ENCODE data around the gene TTC34. TPM values are rescaled to one million over a fixed set of nuclear protein-coding genes. Genes with fewer than 3 reads are reported as not detected.

TTC34 gene
- total RNA-seq, 1 experiment from 2014 or later = 0.61 TPM

DNA sequence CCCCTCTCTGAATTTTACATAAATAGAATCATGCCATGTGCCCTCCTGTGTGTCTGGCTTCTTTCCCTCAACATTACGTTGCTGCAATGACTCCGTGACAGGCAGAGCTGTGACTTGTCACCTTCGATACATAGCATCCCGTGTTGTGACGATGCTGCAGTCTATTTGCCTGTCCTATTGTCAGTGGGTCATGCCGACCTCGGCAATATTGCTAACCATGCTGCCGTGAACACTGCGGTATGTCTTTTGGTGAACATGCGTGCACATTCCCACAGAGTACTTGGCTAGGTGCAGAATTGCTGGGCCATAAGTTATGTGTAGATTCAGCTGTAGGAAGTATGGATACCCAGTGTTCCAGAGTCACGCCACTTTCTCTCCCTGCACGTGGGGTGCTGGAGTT lies 36.3 kb upstream of the TTC34 start:
- ATAC-seq = no peak

GRCh38 chr1:2837316-2837715 lies 35.8 kb upstream of the TTC34 start:
- Mint-ChIP-seq H3K36me3 (peaks cover 47% of the 10 kb centered on the region), H3K27me3 (ENCODE audit: low read depth) (peaks cover 6% of the 10 kb centered on the region), H3K4me1 (no peaks in the 10 kb centered on the region), H3K9me3 (peaks cover 48% of the 10 kb centered on the region), H3K27ac (no peak overlapping the region), H3K4me3 (no peak overlapping the region)
- no peak for ATAC-seq
- CTCF ChIA-PET = no interaction called here
- DNase-seq (ENCODE audit: low spot score) = no peak
- POLR2A ChIA-PET = no interaction called here
- TF ChIP-seq OVOL2 (CRISPR knock-in tag; IDR thresholded peaks at IDR 0.05; ENCODE audit: borderline replicate concordance) = no peak
- TF ChIP-seq ZNF138 (CRISPR knock-in tag; conservative IDR thresholded peaks at IDR 0.05) = no peak
- TF ChIP-seq TEAD4 (CRISPR knock-in tag; IDR thresholded peaks at IDR 0.05) = no peak
- no peak for TF ChIP-seq SOX15 (CRISPR knock-in tag; IDR thresholded peaks at IDR 0.05)
- TF ChIP-seq, protein P1, sequence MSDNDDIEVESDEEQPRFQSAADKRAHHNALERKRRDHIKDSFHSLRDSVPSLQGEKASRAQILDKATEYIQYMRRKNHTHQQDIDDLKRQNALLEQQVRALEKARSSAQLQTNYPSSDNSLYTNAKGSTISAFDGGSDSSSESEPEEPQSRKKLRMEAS (CRISPR knock-in tag; IDR thresholded peaks at IDR 0.05) = no peak
- no peak for TF ChIP-seq ZNF219 (CRISPR knock-in tag; IDR thresholded peaks at IDR 0.05; ENCODE audit: borderline replicate concordance)
- no peak for TF ChIP-seq JUN (CRISPR knock-in tag; IDR thresholded peaks at IDR 0.05)
- no peak for TF ChIP-seq NR1H2 (CRISPR knock-in tag; IDR thresholded peaks at IDR 0.05)
- no peak for TF ChIP-seq EMX1 (CRISPR knock-in tag; IDR thresholded peaks at IDR 0.05)
- no peak for TF ChIP-seq SMAD3 (CRISPR knock-in tag; IDR thresholded peaks at IDR 0.05; ENCODE audit: borderline replicate concordance)
- no peak for TF ChIP-seq CREB1 (CRISPR knock-in tag; IDR thresholded peaks at IDR 0.05)
- no peak for TF ChIP-seq JAZF1 (CRISPR knock-in tag; IDR thresholded peaks at IDR 0.05)

More for the DNA sequence above, 36.3 kb upstream of the TTC34 start:
- POLR2A ChIA-PET = no interaction called here
- H3K9me3 Mint-ChIP-seq = peaks cover 51% of the 10 kb centered on the region
- no peak overlapping the region for H3K27ac Mint-ChIP-seq
- H3K36me3 Mint-ChIP-seq = peaks cover 46% of the 10 kb centered on the region
- no peak overlapping the region for H3K4me3 Mint-ChIP-seq
- TF ChIP-seq CREB1 (CRISPR knock-in tag; IDR thresholded peaks at IDR 0.05) (no peak), GABPB1 (CRISPR knock-in tag; IDR thresholded peaks at IDR 0.05) (no peak), GRHL2 (CRISPR knock-in tag; IDR thresholded peaks at IDR 0.05; ENCODE audit: insufficient replicate concordance, severe bottlenecking) (no peak)
- TF ChIP-seq, protein P2, sequence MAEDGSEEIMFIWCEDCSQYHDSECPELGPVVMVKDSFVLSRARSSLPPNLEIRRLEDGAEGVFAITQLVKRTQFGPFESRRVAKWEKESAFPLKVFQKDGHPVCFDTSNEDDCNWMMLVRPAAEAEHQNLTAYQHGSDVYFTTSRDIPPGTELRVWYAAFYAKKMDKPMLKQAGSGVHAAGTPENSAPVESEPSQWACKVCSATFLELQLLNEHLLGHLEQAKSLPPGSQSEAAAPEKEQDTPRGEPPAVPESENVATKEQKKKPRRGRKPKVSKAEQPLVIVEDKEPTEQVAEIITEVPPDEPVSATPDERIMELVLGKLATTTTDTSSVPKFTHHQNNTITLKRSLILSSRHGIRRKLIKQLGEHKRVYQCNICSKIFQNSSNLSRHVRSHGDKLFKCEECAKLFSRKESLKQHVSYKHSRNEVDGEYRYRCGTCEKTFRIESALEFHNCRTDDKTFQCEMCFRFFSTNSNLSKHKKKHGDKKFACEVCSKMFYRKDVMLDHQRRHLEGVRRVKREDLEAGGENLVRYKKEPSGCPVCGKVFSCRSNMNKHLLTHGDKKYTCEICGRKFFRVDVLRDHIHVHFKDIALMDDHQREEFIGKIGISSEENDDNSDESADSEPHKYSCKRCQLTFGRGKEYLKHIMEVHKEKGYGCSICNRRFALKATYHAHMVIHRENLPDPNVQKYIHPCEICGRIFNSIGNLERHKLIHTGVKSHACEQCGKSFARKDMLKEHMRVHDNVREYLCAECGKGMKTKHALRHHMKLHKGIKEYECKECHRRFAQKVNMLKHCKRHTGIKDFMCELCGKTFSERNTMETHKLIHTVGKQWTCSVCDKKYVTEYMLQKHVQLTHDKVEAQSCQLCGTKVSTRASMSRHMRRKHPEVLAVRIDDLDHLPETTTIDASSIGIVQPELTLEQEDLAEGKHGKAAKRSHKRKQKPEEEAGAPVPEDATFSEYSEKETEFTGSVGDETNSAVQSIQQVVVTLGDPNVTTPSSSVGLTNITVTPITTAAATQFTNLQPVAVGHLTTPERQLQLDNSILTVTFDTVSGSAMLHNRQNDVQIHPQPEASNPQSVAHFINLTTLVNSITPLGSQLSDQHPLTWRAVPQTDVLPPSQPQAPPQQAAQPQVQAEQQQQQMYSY (CRISPR knock-in tag; IDR thresholded peaks at IDR 0.05) = no peak
- TF ChIP-seq, protein P3, sequence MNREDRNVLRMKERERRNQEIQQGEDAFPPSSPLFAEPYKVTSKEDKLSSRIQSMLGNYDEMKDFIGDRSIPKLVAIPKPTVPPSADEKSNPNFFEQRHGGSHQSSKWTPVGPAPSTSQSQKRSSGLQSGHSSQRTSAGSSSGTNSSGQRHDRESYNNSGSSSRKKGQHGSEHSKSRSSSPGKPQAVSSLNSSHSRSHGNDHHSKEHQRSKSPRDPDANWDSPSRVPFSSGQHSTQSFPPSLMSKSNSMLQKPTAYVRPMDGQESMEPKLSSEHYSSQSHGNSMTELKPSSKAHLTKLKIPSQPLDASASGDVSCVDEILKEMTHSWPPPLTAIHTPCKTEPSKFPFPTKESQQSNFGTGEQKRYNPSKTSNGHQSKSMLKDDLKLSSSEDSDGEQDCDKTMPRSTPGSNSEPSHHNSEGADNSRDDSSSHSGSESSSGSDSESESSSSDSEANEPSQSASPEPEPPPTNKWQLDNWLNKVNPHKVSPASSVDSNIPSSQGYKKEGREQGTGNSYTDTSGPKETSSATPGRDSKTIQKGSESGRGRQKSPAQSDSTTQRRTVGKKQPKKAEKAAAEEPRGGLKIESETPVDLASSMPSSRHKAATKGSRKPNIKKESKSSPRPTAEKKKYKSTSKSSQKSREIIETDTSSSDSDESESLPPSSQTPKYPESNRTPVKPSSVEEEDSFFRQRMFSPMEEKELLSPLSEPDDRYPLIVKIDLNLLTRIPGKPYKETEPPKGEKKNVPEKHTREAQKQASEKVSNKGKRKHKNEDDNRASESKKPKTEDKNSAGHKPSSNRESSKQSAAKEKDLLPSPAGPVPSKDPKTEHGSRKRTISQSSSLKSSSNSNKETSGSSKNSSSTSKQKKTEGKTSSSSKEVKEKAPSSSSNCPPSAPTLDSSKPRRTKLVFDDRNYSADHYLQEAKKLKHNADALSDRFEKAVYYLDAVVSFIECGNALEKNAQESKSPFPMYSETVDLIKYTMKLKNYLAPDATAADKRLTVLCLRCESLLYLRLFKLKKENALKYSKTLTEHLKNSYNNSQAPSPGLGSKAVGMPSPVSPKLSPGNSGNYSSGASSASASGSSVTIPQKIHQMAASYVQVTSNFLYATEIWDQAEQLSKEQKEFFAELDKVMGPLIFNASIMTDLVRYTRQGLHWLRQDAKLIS (CRISPR knock-in tag; IDR thresholded peaks at IDR 0.05; ENCODE audit: borderline replicate concordance) = no peak
- TF ChIP-seq, protein P4, sequence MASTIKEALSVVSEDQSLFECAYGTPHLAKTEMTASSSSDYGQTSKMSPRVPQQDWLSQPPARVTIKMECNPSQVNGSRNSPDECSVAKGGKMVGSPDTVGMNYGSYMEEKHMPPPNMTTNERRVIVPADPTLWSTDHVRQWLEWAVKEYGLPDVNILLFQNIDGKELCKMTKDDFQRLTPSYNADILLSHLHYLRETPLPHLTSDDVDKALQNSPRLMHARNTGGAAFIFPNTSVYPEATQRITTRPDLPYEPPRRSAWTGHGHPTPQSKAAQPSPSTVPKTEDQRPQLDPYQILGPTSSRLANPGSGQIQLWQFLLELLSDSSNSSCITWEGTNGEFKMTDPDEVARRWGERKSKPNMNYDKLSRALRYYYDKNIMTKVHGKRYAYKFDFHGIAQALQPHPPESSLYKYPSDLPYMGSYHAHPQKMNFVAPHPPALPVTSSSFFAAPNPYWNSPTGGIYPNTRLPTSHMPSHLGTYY (CRISPR knock-in tag; IDR thresholded peaks at IDR 0.05) = no peak
- CTCF ChIA-PET = no interaction called here
- H3K4me1 Mint-ChIP-seq = no peaks in the 10 kb centered on the region
- H3K27me3 Mint-ChIP-seq (ENCODE audit: low read depth) = peaks cover 6% of the 10 kb centered on the region
- no peak for DNase-seq (ENCODE audit: low spot score)
